Breast epithelium (tissue), 3 donors: ENCODE results near the gene KLK14.

Experiments
- POLR2A ChIP-seq: fragments of 450-650 bp; IDR thresholded peaks from one replicate; pipeline ENCODE4 v1.6.1; 2016; ENCODE audit warnings: antibody characterized with exemption, mild to moderate bottlenecking, moderate library complexity
- POLR2AphosphoS5 ChIP-seq, 3 donors: sonication (generic); formaldehyde crosslinking; IDR thresholded peaks; one replicate each; pipeline ENCODE4 v1.6.1; 2017; ENCODE audit warnings: antibody characterized with exemption in 3 of 3
- TF ChIP-seq, protein P1 (sequence below), 3 donors: fragments of 450-650 bp; IDR thresholded peaks; one replicate each; pipeline ENCODE4 v1.5.1; 2016 to 2017; ENCODE audit warnings: antibody characterized with exemption in 3 of 3, mild to moderate bottlenecking in 3 of 3, moderate library complexity in 3 of 3

DNA sequence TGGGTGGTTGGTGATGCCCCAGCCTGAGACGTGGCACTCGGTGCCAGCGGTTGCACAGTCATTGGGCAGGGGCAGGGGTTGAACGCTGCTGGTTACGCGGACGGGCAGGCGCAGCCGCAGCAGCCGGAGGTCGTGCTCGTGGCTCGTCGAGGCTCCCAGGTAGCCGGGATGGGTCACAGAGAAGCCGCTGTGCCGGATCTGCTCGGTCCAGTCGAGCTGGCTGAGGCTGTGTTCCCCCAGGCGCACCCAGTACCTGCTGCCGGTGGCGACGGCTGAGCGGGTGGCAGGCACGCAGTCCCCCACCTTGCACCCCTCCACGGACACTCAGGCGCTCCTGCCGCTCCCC lies 50.8 kb downstream of the KLK14 start:
- TF ChIP-seq, protein P1, sequence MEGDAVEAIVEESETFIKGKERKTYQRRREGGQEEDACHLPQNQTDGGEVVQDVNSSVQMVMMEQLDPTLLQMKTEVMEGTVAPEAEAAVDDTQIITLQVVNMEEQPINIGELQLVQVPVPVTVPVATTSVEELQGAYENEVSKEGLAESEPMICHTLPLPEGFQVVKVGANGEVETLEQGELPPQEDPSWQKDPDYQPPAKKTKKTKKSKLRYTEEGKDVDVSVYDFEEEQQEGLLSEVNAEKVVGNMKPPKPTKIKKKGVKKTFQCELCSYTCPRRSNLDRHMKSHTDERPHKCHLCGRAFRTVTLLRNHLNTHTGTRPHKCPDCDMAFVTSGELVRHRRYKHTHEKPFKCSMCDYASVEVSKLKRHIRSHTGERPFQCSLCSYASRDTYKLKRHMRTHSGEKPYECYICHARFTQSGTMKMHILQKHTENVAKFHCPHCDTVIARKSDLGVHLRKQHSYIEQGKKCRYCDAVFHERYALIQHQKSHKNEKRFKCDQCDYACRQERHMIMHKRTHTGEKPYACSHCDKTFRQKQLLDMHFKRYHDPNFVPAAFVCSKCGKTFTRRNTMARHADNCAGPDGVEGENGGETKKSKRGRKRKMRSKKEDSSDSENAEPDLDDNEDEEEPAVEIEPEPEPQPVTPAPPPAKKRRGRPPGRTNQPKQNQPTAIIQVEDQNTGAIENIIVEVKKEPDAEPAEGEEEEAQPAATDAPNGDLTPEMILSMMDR (IDR thresholded peaks at IDR 0.05) = no peak
- TF ChIP-seq POLR2A (no peak), POLR2AphosphoS5 (IDR thresholded peaks at IDR 0.05) (no peak)
